Lower leg skin (tissue), 3 donors: Measurements from ENCODE around the gene CHMP4A.

ENCODE experiments used
- POLR2A ChIP-seq, 2 donors: fragments of 450-650 bp; IDR thresholded peaks; one replicate each; pipeline ENCODE4 v1.6.1; 2016 to 2017; ENCODE audit warnings: antibody characterized with exemption in 2 of 2, mild to moderate bottlenecking in 1 of 2, moderate library complexity in 1 of 2
- TF ChIP-seq, protein P1 (sequence below), 3 donors: fragments of 450-650 bp; IDR thresholded peaks; one replicate each; pipeline ENCODE4 v1.5.1; 2016; ENCODE audit warnings: antibody characterized with exemption in 3 of 3, mild to moderate bottlenecking in 3 of 3, moderate library complexity in 2 of 3

DNA sequence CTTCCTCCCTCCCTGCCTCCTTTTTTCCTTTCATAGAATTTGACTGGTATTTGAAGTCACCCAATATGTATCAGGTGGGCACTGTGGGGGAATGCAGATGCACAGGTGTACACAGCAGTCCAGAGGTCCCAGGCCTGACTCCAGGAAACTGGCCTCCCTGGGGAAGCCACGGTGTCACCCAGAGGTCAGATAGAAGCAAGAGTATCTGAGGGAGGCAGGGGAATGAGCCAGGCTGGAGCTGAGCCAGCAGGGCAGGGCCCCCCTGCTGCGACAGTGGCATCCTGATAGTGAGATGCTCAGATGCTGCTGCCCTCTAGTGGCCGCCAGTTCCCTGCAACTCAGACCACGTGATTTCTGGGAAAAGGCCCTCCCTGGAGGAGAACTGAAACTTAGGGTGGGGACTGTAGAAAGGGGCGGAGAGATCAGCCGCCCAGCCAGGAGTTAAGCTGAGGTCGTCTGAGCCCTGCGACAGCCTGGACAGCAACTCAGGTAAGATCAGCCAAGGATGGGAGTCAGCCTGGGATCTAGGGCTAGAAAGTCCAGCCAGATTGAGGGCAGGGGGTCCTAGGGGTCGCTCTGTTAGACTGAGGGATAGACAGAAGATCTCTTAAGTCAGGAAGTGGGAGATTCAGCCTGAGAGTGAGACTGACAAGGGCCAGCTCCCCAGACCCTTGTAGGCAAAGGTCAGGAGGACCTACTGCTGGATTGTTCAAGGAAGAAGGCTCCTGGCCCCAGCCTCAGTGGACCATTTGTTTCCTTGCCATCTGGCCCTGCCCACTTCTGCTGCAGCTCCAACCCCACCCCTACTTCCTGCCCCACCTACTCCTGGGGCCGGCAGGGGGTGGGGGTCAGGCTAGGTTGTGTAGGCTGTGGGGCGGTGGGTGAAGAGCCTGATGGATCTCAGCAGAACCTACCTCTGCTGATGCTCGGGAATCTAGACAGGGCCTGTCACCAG lies 52.2 kb downstream of the CHMP4A start, which contains the start of gene IRF9:
- TF ChIP-seq, protein P1, sequence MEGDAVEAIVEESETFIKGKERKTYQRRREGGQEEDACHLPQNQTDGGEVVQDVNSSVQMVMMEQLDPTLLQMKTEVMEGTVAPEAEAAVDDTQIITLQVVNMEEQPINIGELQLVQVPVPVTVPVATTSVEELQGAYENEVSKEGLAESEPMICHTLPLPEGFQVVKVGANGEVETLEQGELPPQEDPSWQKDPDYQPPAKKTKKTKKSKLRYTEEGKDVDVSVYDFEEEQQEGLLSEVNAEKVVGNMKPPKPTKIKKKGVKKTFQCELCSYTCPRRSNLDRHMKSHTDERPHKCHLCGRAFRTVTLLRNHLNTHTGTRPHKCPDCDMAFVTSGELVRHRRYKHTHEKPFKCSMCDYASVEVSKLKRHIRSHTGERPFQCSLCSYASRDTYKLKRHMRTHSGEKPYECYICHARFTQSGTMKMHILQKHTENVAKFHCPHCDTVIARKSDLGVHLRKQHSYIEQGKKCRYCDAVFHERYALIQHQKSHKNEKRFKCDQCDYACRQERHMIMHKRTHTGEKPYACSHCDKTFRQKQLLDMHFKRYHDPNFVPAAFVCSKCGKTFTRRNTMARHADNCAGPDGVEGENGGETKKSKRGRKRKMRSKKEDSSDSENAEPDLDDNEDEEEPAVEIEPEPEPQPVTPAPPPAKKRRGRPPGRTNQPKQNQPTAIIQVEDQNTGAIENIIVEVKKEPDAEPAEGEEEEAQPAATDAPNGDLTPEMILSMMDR (IDR thresholded peaks at IDR 0.05) = peak in 1 of 3 donors; percentile 97
- no peak for TF ChIP-seq POLR2A (IDR thresholded peaks at IDR 0.05)
